A549 (cell line): Measurements from ENCODE around the gene CTSF. TPM values are rescaled to one million over a fixed set of nuclear protein-coding genes. Genes with fewer than 3 reads are reported as not detected.

Experiments
- ATAC-seq, 2 experiments: fragments of 200-7000 bp in 1 of 2; fragments of >200 bp in 1 of 2; cut with Nextera tagmentation in 1 of 2; cut with Tn5 transposase in 1 of 2; 3 replicates each; pipeline versions ENCODE4 v1.8.0 to v1.9.1; 2018 to 2020; ENCODE audit warnings: mild to moderate bottlenecking in 1 of 2, moderate library complexity in 1 of 2
- CTCF ChIA-PET: fragments of 300-600 bp; sonication (Branson Sonifier 250); formaldehyde crosslinking; extraction: SDS; loops from one replicate; lab custom pipeline; 2021; ENCODE audit warnings: antibody characterized with exemption, inconsistent platforms; lab: Yijun Ruan, JAX
- POLR2A ChIA-PET: fragments of 350-600 bp; formaldehyde crosslinking; extraction: SDS; loops from one replicate; lab custom pipeline; 2021; ENCODE audit warnings: antibody characterized with exemption, inconsistent platforms; lab: Yijun Ruan, JAX
- DNase-seq, 2 experiments: peaks; one replicate each; pipeline versions ENCODE4 v3.0.0 to v3.0.0-alpha.2; 2011 to 2016; ENCODE audit warnings: low read depth in 1 of 2, low spot score in 1 of 2
- FAIRE-seq: peaks from 2 replicates; lab custom pipeline; 2011; peaks lifted over from hg19 to GRCh38; lab: Jason Lieb, UNC
- H3K27ac ChIP-seq, 2 experiments: fragments of >200 bp; sonication (Bioruptor Twin); formaldehyde crosslinking; 3 replicates each; pipeline ENCODE4 v1.5.1; 2016 to 2017
- H3K4me1 ChIP-seq: fragments of >200 bp; sonication (Bioruptor Twin); formaldehyde crosslinking; 3 replicates; pipeline ENCODE4 v1.6.1; 2016
- H3K4me2 ChIP-seq: fragments of >200 bp; sonication (Bioruptor Twin); formaldehyde crosslinking; 3 replicates; pipeline ENCODE4 v1.6.1; 2016
- H3K4me3 ChIP-seq: fragments of >200 bp; sonication (Bioruptor Twin); formaldehyde crosslinking; 3 replicates; pipeline ENCODE4 v1.5.1; 2016
- H3K9me3 ChIP-seq: fragments of >200 bp; sonication (Bioruptor Twin); formaldehyde crosslinking; 3 replicates; pipeline ENCODE4 v1.6.1; 2016
- CEBPB ChIP-seq, 2 experiments: fragments of >200 bp in 1 of 2; sonication (Bioruptor Twin) in 1 of 2; formaldehyde crosslinking in 1 of 2; IDR thresholded peaks; 2 replicates each; pipeline ENCODE4 v1.6.1; 2012 to 2016
- CHD4 ChIP-seq: fragments of 200-600 bp; sonication (generic); IDR thresholded peaks from 2 replicates; pipeline ENCODE4 v1.6.1; 2016; ENCODE audit warnings: antibody characterized with exemption, mild to moderate bottlenecking, borderline replicate concordance
- E2F6 ChIP-seq: IDR thresholded peaks from 2 replicates; pipeline ENCODE4 v1.6.1; 2012; ENCODE audit warnings: low read depth, borderline replicate concordance
- HMGXB4 ChIP-seq: fragments of 250-450 bp; sonication (Bioruptor Pico); IDR thresholded peaks from 2 replicates; pipeline ENCODE4 v1.5.0; 2021; ENCODE audit warnings: mild to moderate bottlenecking, moderate library complexity, borderline replicate concordance
- HOXB13 ChIP-seq: fragments of 250-450 bp; sonication (Bioruptor Pico); IDR thresholded peaks from 2 replicates; pipeline ENCODE4 v1.5.0; 2020; ENCODE audit warnings: low read depth, mild to moderate bottlenecking, moderate library complexity
- HOXB5 ChIP-seq: fragments of 250-450 bp; sonication (Bioruptor Pico); IDR thresholded peaks from 2 replicates; pipeline ENCODE4 v1.5.0; 2020; ENCODE audit warnings: mild to moderate bottlenecking, moderate library complexity
- JUN ChIP-seq, 2 experiments: fragments of >200 bp; sonication (Bioruptor Twin); formaldehyde crosslinking; IDR thresholded peaks; 2 replicates in 1 of 2; 3 replicates in 1 of 2; pipeline ENCODE4 v1.6.1; 2016 to 2017
- JUNB ChIP-seq: fragments of >200 bp; sonication (Bioruptor Twin); formaldehyde crosslinking; IDR thresholded peaks from 2 replicates; pipeline ENCODE4 v1.6.1; 2016
- KDM5A ChIP-seq: fragments of 200-600 bp; sonication (generic); IDR thresholded peaks from 2 replicates; pipeline ENCODE4 v1.6.1; 2016; ENCODE audit warnings: antibody characterized with exemption, mild to moderate bottlenecking
- MAFK ChIP-seq: fragments of 450-650 bp; IDR thresholded peaks from 2 replicates; pipeline ENCODE4 v1.6.1; 2014; ENCODE audit not compliant: partially characterized antibody
- MAX ChIP-seq: IDR thresholded peaks from 2 replicates; pipeline ENCODE4 v1.6.1; 2012
- MAZ ChIP-seq: fragments of 150-350 bp; IDR thresholded peaks from 2 replicates; pipeline ENCODE4 v1.6.1; 2014; ENCODE audit warnings: antibody characterized with exemption, low read depth, low read length, borderline replicate concordance
- MYC ChIP-seq: IDR thresholded peaks from 2 replicates; pipeline ENCODE4 v1.6.1; 2012; ENCODE audit warnings: mild to moderate bottlenecking, inconsistent platforms, low read length, improper control_type of control experiment, borderline replicate concordance
- NFE2L2 ChIP-seq: fragments of 150-350 bp; conservative IDR thresholded peaks from 2 replicates; pipeline ENCODE4 v1.6.1; 2014; ENCODE audit warnings: low read length
- NR3C1 ChIP-seq: fragments of >200 bp; sonication (Bioruptor Twin); formaldehyde crosslinking; IDR thresholded peaks from 3 replicates; pipeline ENCODE4 v1.6.1; 2017
- PHF8 ChIP-seq: fragments of 200-600 bp; sonication (generic); IDR thresholded peaks from 2 replicates; pipeline ENCODE4 v1.6.1; 2016; ENCODE audit warnings: low read depth, mild to moderate bottlenecking, antibody characterized with exemption, moderate library complexity, borderline replicate concordance
- POLR2A ChIP-seq: IDR thresholded peaks from 2 replicates; pipeline ENCODE4 v1.6.1; 2012; ENCODE audit warnings: mild to moderate bottlenecking, low read length
- RARB ChIP-seq: fragments of 250-450 bp; sonication (Bioruptor Pico); IDR thresholded peaks from 2 replicates; pipeline ENCODE4 v1.8.0; 2021; ENCODE audit warnings: mild to moderate bottlenecking, moderate library complexity
- RCOR1 ChIP-seq: fragments of 150-350 bp; IDR thresholded peaks from 2 replicates; pipeline ENCODE4 v1.6.1; 2014; ENCODE audit warnings: antibody characterized with exemption, low read length, low read depth
- RFX5 ChIP-seq: fragments of 450-650 bp; IDR thresholded peaks from 2 replicates; pipeline ENCODE4 v1.7.1; 2014; ENCODE audit warnings: antibody characterized with exemption, mild to moderate bottlenecking, moderate library complexity
- TFCP2L1 ChIP-seq: fragments of 250-450 bp; sonication (Bioruptor Pico); IDR thresholded peaks from 2 replicates; pipeline ENCODE4 v1.5.0; 2021; ENCODE audit warnings: mild to moderate bottlenecking
- TP53 ChIP-seq: fragments of 250-450 bp; sonication (Bioruptor Pico); IDR thresholded peaks from 2 replicates; pipeline ENCODE4 v1.5.0; 2021; ENCODE audit warnings: mild to moderate bottlenecking, moderate library complexity
- ZNF302 ChIP-seq: fragments of 250-450 bp; sonication (Bioruptor Pico); IDR thresholded peaks from 2 replicates; pipeline ENCODE4 v1.9.0; 2021; ENCODE audit warnings: inconsistent platforms, mild to moderate bottlenecking, moderate library complexity
- WGBS: methylation state at CpG from one replicate; pipeline ENCODE4 v1.1.6; 2017; ENCODE audit errors: missing lambda C conversion rate; 5-methylcytosine and 5-hydroxymethylcytosine counted together
- polyA plus RNA-seq, 4 experiments: library from polyadenylated mRNA; depleted of rRNA in 3 of 4; stranded (reverse); fragments of >200 nt; fragmentation: RNase III in 1 of 4; extraction: RNeasy Plus Mini Kit Qiagen cat#74134 plus additional on column Dnase treatment in 1 of 4; gene quantifications; 2 replicates in 3 of 4; 3 replicates in 1 of 4; pipeline ENCODE4 v1.2.3, GENCODE V29; 2011 to 2017
- TF ChIP-seq, protein P1 (sequence below): fragments of >200 bp; sonication (Bioruptor Twin); formaldehyde crosslinking; IDR thresholded peaks from 2 replicates; pipeline ENCODE4 v1.6.1; 2016
- TF ChIP-seq, protein P2 (sequence below): fragments of 450-650 bp; IDR thresholded peaks from 2 replicates; pipeline ENCODE4 v1.6.1; 2014; ENCODE audit warnings: antibody characterized with exemption
- TF ChIP-seq, protein P3 (sequence below): fragments of >200 bp; sonication (Bioruptor Twin); formaldehyde crosslinking; IDR thresholded peaks from 3 replicates; pipeline ENCODE4 v1.6.1; 2016
- TF ChIP-seq, protein P4 (sequence below): fragments of 250-450 bp; sonication (Bioruptor Pico); IDR thresholded peaks from 2 replicates; pipeline ENCODE4 v1.5.0; 2020; ENCODE audit warnings: low read depth, mild to moderate bottlenecking, moderate library complexity

Gene CTSF
- polyA plus RNA-seq, 2 of the 4 experiments (the other 2 are of a cell fraction), result 19.2 to 29.8 TPM

- peaks cover 29% of the 10 kb centered on the region for H3K4me1 ChIP-seq
- H3K27ac ChIP-seq, result peak overlapping the region; percentile 95 to 97
- 3% methylated on average over 28 of the region's 38 CpGs for WGBS
- FAIRE-seq (no peak), ATAC-seq (peak; percentile 49 to 60), DNase-seq (no peak)
- peak overlapping the region; percentile 90 for H3K4me2 ChIP-seq
- CTCF ChIA-PET, result interaction anchor here (0.8 to 2.0 kb wide), 9 partner anchors 10 to 137 kb away, joined by 3 to 7 read pairs (median 3); partner anchors contain the start of genes CTSF, DPP3 and RBM4
- POLR2A ChIA-PET, result interaction anchor here (0.7 to 2.9 kb wide), 22 partner anchors 8 to 231 kb away, joined by 3 to 60 read pairs (median 7); partner anchors contain the start of genes ACTN3, BBS1, CCDC87 and CCS
- H3K4me3 ChIP-seq, result peak overlapping the region; percentile 60
- no peaks in the 10 kb centered on the region for H3K9me3 ChIP-seq
- TF ChIP-seq, protein P1, sequence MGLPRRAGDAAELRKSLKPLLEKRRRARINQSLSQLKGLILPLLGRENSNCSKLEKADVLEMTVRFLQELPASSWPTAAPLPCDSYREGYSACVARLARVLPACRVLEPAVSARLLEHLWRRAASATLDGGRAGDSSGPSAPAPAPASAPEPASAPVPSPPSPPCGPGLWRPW, result no peak
- 0 out of 2 replicates have a peak, but pooled peaks have one; percentile 9 for TF ChIP-seq HOXB5
Measured at GRCh38 chr11:66617155-66617834, 48.9 kb upstream of the CTSF start.

DNA sequence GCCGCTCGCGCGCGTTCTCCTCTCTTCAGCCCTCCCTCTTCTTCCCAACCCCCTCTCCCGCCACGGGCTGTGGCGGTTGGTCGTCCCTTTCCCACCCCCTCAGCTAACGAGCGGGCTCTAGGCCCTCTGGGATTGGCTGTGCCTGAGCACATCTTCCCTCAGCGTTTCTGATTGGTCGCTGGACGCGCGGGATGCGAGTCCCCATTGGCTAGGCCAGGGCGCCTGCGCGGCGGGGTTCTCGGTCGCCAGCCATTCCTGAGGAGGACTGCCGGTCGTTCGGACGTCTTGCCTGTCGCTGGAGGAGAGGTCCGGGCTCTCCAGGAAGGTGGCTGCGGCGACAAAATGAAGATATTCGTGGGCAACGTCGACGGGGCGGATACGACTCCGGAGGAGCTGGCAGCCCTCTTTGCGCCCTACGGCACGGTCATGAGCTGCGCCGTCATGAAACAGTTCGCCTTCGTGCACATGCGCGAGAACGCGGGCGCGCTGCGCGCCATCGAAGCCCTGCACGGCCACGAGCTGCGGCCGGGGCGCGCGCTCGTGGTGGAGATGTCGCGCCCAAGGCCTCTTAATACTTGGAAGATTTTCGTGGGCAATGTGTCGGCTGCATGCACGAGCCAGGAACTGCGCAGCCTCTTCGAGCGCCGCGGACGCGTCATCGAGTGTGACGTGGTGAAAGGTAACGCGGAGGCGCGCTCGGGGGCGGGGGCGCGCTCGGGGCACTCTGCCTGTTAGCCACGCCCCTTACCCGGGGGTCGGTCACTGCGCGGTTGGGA is 48.2 kb upstream of the CTSF start, which contains the start of gene RBM14:
Gene RBM14 (plus strand): TSS at position 252 of the 776 bp plus-strand sequence. CDS start 91 bp downstream, at position 343.
- peak within 1 kb of the TSS; percentile 60 for H3K4me3 ChIP-seq
- POLR2A ChIA-PET, result interaction anchor here (0.6 to 2.9 kb wide), 29 partner anchors 8 to 966 kb away, joined by 3 to 60 read pairs (median 5); partner anchors contain the start of genes ACTN3, BBS1, CCDC87 and CCS
- under 1% methylated on average over 42 of the region's 90 CpGs for WGBS
- H3K4me2 ChIP-seq, result peak within 1 kb of the TSS; percentile 90
- FAIRE-seq (no peak), ATAC-seq (peak; percentile 96 to 98), DNase-seq (peak; percentile 99 to 100)
- H3K4me1 ChIP-seq, result peaks cover 29% of the 10 kb centered on the region
- H3K9me3 ChIP-seq, result no peaks in the 10 kb centered on the region
- peak within 1 kb of the TSS; percentile 95 to 97 for H3K27ac ChIP-seq
- CTCF ChIA-PET, result interaction anchor here (0.7 to 2.0 kb wide), 6 partner anchors 11 to 70 kb away, joined by 3 to 7 read pairs (median 3); partner anchors contain the start of genes CTSF and RBM4
- TF ChIP-seq MYC, result peak; percentile 44
- TF ChIP-seq RARB (CRISPR knock-in tag), result no peak
- TF ChIP-seq RCOR1, result no peak
- TF ChIP-seq HOXB13 (CRISPR knock-in tag), result peak; percentile 83
- peak; percentile 94 for TF ChIP-seq POLR2A
- TF ChIP-seq MAZ, result peak; percentile 72
- TF ChIP-seq CHD4, result no peak
- TF ChIP-seq, protein P2, sequence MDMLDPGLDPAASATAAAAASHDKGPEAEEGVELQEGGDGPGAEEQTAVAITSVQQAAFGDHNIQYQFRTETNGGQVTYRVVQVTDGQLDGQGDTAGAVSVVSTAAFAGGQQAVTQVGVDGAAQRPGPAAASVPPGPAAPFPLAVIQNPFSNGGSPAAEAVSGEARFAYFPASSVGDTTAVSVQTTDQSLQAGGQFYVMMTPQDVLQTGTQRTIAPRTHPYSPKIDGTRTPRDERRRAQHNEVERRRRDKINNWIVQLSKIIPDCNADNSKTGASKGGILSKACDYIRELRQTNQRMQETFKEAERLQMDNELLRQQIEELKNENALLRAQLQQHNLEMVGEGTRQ, result no peak
- TF ChIP-seq, protein P3, sequence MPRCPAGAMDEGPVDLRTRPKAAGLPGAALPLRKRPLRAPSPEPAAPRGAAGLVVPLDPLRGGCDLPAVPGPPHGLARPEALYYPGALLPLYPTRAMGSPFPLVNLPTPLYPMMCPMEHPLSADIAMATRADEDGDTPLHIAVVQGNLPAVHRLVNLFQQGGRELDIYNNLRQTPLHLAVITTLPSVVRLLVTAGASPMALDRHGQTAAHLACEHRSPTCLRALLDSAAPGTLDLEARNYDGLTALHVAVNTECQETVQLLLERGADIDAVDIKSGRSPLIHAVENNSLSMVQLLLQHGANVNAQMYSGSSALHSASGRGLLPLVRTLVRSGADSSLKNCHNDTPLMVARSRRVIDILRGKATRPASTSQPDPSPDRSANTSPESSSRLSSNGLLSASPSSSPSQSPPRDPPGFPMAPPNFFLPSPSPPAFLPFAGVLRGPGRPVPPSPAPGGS, result peak; percentile 91; the same call in 2 of the 3 replicates
- TF ChIP-seq, protein P1, result no peak
- 0 out of 2 replicates have a peak, but pooled peaks have one; percentile 15 for TF ChIP-seq RFX5
- TF ChIP-seq JUN (IDR thresholded peaks at IDR 0.05), result peak; percentile 94 to 97
- TF ChIP-seq E2F6, result peak; percentile 72
- TF ChIP-seq HOXB5, result 0 out of 2 replicates have a peak, but pooled peaks have one; percentile 52
- TF ChIP-seq NFE2L2, result no peak
- TF ChIP-seq ZNF302, result no peak
- TF ChIP-seq TFCP2L1 (CRISPR knock-in tag), result 0 out of 2 replicates have a peak, but pooled peaks have one; percentile 24
- TF ChIP-seq NR3C1, result no peak
- peak; percentile 95; the same call in 1 of the 2 replicates for TF ChIP-seq PHF8
- TF ChIP-seq TP53 (CRISPR knock-in tag), result 0 out of 2 replicates have a peak, but pooled peaks have one; percentile 75
- peak; percentile 29; the same call in 1 of the 2 replicates for TF ChIP-seq HMGXB4 (CRISPR knock-in tag)
- TF ChIP-seq, protein P4, sequence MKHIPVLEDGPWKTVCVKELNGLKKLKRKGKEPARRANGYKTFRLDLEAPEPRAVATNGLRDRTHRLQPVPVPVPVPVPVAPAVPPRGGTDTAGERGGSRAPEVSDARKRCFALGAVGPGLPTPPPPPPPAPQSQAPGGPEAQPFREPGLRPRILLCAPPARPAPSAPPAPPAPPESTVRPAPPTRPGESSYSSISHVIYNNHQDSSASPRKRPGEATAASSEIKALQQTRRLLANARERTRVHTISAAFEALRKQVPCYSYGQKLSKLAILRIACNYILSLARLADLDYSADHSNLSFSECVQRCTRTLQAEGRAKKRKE (CRISPR knock-in tag), result no peak
- TF ChIP-seq MAFK, result no peak
- no peak for TF ChIP-seq CEBPB (IDR thresholded peaks at IDR 0.05)
- peak; percentile 56 for TF ChIP-seq KDM5A
- peak; percentile 88 for TF ChIP-seq MAX
- no peak for TF ChIP-seq JUNB
